Activated naive CD8-positive, alpha-beta T cell treated with anti-CD3 and anti-CD28 coated beads, Interleukin-2, amount 50 U/mL, for 24 hours (primary cell): ENCODE data around the gene MPO.

ENCODE experiments used
- ATAC-seq: fragments of 150-1000 bp; cut with Tn5 transposase; one replicate; pipeline ENCODE4 v1.10.0; 2021
- DNase-seq: peaks from one replicate; pipeline ENCODE4 v3.0.0; 2021
- H3K27ac Mint-ChIP-seq: one replicate; pipeline ENCODE4 v1.8.0; 2021; ENCODE audit warnings: mild to moderate bottlenecking, mixed read lengths
- H3K27me3 Mint-ChIP-seq: one replicate; pipeline ENCODE4 v1.8.0; 2021; ENCODE audit warnings: mixed read lengths
- H3K36me3 Mint-ChIP-seq: one replicate; pipeline ENCODE4 v1.8.0; 2021; ENCODE audit warnings: low read depth, mixed read lengths
- H3K4me1 Mint-ChIP-seq: one replicate; pipeline ENCODE4 v1.8.0; 2021; ENCODE audit warnings: mixed read lengths
- H3K4me3 Mint-ChIP-seq: one replicate; pipeline ENCODE4 v1.8.0; 2021; ENCODE audit warnings: mild to moderate bottlenecking, moderate library complexity, mixed read lengths
- H3K9me3 Mint-ChIP-seq: one replicate; pipeline ENCODE4 v1.8.0; 2021; ENCODE audit warnings: mixed read lengths

MPO gene

DNA sequence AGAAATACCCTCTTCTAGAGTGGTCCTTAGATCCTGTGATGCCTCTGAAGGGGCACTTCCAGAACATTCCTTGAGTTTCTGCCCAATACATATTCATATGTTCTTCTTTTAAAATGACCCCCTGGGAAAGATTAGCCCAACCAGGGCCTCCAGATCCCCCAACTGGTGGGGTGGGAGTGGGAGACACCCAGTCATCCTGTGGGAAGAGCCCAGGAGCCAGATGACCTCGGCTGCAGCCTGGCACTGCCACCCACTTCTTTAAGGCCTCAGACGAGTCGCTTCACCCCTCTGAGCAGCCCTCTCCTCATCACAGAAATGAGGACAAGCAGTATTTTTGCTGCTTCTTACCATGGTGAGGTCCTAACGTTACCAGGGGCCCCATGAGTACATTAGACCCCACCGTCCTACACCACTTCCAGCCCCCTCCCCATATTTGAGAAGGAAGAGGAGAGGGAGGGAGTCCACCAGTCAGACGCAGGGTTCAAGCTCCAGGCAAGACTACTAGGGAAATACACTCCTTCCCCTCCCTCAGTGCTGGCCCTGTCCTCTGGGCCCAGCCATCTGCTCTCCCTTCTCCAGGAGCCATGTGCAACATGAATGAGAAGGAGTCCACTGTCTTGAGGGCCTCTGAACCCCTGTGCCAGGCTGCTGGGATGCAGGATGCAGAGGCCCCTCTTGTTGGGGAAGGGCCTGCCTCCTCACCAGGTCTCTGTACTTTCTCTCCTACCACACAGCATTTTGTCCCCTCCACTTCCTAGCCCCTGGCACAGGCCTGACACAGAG lies 11.8 kb downstream of the MPO start:
- no peak for ATAC-seq
- Mint-ChIP-seq H3K36me3 (no peaks in the 10 kb centered on the region), H3K27me3 (peaks cover 12% of the 10 kb centered on the region), H3K4me1 (peaks cover 6% of the 10 kb centered on the region), H3K4me3 (no peak overlapping the region), H3K9me3 (no peaks in the 10 kb centered on the region), H3K27ac (no peak overlapping the region)
- no peak for DNase-seq

DNA sequence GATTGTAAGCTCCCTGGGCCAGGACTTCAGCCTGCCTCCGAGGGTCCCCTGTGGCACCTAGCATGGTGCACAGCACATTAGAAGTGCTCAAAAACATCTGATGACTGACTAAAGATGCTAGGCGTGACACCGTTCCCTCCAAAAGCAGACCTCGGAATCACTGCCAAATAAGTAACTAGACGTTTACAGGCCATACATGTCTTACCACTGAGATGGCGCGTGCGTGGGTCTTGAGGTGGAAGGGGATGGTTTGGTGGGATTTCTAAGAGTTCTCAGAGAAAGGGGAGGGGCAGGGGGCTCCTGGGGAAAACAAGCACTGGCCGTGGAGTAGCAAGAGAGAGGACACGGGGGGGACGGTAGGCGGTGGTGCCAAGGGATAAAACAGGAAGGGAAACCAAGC lies 12.4 kb downstream of the MPO start:
- H3K4me3 Mint-ChIP-seq = no peak overlapping the region
- H3K27me3 Mint-ChIP-seq = peaks cover 14% of the 10 kb centered on the region
- no peaks in the 10 kb centered on the region for H3K9me3 Mint-ChIP-seq
- H3K27ac Mint-ChIP-seq = no peak overlapping the region
- H3K4me1 Mint-ChIP-seq = peaks cover 4% of the 10 kb centered on the region
- H3K36me3 Mint-ChIP-seq = no peaks in the 10 kb centered on the region
- ATAC-seq = no peak
- no peak for DNase-seq

DNA sequence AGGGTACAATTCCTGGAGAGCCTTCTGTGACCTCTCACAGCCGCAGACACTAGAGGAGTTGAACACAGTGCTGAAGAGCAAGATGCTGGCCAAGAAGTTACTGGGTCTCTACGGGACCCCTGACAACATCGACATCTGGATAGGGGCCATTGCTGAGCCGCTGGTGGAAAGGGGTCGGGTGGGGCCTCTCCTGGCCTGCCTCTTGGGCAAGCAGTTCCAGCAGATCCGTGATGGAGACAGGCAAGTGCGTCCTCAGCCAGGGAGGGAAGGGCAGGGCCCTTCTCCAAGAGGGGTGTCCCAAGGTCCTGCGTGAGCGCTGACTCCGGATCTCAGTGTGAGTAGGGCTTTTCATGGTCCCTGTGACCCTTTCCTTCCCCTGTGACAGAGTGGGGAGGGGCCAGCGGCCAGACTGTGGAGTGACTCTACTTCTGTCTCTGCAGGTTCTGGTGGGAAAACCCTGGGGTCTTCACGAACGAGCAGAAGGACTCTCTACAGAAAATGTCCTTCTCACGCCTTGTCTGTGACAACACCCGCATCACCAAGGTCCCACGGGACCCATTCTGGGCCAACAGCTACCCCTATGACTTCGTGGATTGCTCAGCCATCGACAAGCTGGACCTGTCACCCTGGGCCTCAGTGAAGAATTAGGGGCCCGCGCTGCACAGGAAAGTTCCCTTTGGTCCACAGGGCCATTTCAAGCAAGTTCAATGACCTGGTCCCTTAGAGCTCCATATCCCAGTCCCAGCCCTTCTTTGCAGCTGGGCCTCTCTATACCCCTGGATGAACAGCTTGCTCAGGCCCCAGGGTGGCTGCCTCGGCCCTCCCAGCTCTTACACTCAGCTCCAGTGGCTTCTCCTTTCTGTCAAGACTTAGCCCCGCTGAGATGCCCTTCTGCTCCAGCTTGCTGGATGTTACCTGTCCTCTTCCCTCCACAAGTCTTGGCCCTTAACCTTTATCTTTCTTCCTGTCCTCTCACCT lies 13.1 kb downstream of the MPO start:
- H3K4me1 Mint-ChIP-seq = no peaks in the 10 kb centered on the region
- peaks cover 21% of the 10 kb centered on the region for H3K27me3 Mint-ChIP-seq
- H3K36me3 Mint-ChIP-seq = no peaks in the 10 kb centered on the region

DNA sequence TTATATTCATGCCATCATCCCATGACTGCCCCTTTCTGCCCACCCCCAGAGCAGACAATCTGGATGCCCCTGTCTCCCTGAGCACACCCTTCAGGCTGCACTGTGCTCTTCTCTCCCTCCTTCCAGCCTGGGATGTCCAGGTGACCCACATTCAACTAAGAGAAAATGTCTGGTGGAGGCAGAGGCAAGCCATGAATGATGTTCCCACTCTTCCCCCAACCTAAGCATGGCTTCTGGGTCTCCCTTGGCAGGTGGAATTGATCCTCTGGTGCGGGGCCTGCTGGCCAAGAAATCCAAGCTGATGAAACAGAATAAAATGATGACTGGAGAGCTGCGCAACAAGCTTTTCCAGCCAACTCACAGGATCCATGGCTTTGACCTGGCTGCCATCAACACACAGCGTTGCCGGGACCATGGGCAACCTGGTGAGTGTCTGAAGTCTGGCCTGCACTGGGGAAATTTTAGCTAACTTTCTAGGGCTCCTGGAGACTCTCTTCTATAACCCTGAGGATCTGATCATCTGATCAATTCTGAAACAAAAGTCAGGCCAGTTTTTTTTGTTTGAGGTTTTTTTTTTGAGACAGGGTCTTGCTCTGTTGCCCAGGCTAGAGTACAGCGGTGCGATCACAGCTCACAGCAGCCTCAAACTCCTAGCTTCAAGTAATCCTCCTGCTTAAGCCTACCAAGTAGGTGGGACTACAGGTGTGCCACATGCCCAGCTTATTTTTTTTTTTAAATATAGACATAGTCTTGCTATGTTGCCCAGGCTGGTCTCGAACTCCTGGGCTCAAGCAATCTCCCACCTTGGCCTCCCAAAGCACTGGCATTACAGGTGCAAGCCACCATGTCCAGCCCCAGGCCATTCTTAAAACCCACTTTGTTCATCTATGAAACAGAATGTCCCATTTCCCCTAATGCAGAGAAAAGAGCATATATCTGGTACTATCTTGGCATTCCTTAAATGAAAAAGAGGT lies 14.5 kb downstream of the MPO start:
- no peak for DNase-seq
- no peak overlapping the region for H3K27ac Mint-ChIP-seq
- H3K4me1 Mint-ChIP-seq = no peaks in the 10 kb centered on the region
- no peak overlapping the region for H3K4me3 Mint-ChIP-seq
- H3K9me3 Mint-ChIP-seq = no peaks in the 10 kb centered on the region
- peaks cover 34% of the 10 kb centered on the region for H3K27me3 Mint-ChIP-seq
- H3K36me3 Mint-ChIP-seq = no peaks in the 10 kb centered on the region
- no peak for ATAC-seq

More for the DNA sequence above, 13.1 kb downstream of the MPO start:
- DNase-seq (no peak), ATAC-seq (no peak)
- H3K9me3 Mint-ChIP-seq = no peaks in the 10 kb centered on the region
- no peak overlapping the region for H3K4me3 Mint-ChIP-seq
- no peak overlapping the region for H3K27ac Mint-ChIP-seq

DNA sequence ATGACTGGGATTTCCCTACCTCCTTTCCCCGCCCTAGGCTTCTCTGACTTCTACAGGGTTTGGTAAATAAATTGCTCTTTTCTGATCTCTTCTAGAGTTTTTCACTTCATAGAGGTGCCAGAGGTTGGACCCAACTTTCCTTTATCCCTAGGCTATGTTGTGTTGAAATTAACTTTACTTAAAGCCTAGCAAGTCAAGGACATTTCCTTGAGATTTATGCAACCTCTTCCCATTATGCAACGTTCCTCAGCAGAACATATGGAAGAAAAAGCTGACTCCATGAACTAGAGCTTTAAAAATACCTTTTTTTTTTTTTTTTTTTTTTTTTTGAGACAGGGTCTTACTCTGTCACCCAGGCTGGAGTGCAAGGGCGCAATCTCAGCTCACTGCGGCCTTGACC lies 15.5 kb downstream of the MPO start:
- Mint-ChIP-seq H3K27ac (no peak overlapping the region), H3K36me3 (no peaks in the 10 kb centered on the region), H3K27me3 (peaks cover 39% of the 10 kb centered on the region), H3K4me3 (no peak overlapping the region), H3K4me1 (no peaks in the 10 kb centered on the region), H3K9me3 (no peaks in the 10 kb centered on the region)
- no peak for ATAC-seq
- DNase-seq = no peak

GRCh38 chr17:58264407-58265103 lies 16.2 kb downstream of the MPO start:
- H3K27ac Mint-ChIP-seq = no peak overlapping the region
- no peak for DNase-seq
- H3K36me3 Mint-ChIP-seq = no peaks in the 10 kb centered on the region
- H3K4me1 Mint-ChIP-seq = no peaks in the 10 kb centered on the region
- peaks cover 41% of the 10 kb centered on the region for H3K27me3 Mint-ChIP-seq
- no peaks in the 10 kb centered on the region for H3K9me3 Mint-ChIP-seq
- no peak overlapping the region for H3K4me3 Mint-ChIP-seq
- no peak for ATAC-seq

- no peak for ATAC-seq
- H3K27me3 Mint-ChIP-seq = peaks cover 46% of the 10 kb centered on the region
Measured at GRCh38 chr17:58263773-58264172, 17.0 kb downstream of the MPO start.

GRCh38 chr17:58262149-58262548 lies 18.6 kb downstream of the MPO start:
- DNase-seq (no peak), ATAC-seq (no peak)
- no peak overlapping the region for H3K27ac Mint-ChIP-seq
- no peaks in the 10 kb centered on the region for H3K4me1 Mint-ChIP-seq
- H3K9me3 Mint-ChIP-seq = no peaks in the 10 kb centered on the region
- no peaks in the 10 kb centered on the region for H3K36me3 Mint-ChIP-seq
- H3K27me3 Mint-ChIP-seq = peaks cover 56% of the 10 kb centered on the region
- H3K4me3 Mint-ChIP-seq = no peak overlapping the region

More at GRCh38 chr17:58263773-58264172, 17.0 kb downstream of the MPO start:
- no peaks in the 10 kb centered on the region for H3K9me3 Mint-ChIP-seq
- H3K27ac Mint-ChIP-seq = no peak overlapping the region
- H3K4me1 Mint-ChIP-seq = no peaks in the 10 kb centered on the region
- no peak for DNase-seq
- no peak overlapping the region for H3K4me3 Mint-ChIP-seq
- H3K36me3 Mint-ChIP-seq = no peaks in the 10 kb centered on the region

DNA sequence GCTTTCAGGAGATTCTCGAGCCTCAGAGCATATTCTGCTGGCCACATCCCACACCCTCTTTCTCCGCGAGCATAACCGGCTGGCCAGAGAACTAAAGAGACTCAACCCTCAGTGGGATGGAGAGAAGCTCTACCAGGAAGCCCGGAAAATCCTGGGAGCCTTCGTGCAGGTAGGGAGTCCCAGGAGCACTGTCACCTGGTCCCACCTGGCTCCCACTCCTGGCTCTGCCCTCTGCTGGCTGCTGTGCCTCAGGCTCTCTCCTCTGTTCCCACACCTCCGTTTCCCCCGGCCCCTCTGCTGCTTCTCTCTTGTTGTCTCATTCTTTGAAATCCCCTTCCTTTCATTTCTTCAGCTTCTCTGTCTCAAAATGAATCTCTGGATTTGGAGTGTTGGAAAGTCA lies 25.9 kb downstream of the MPO start:
- no peak for DNase-seq
- Mint-ChIP-seq H3K27me3 (peaks cover 37% of the 10 kb centered on the region), H3K27ac (no peak overlapping the region)

GRCh38 chr17:58253082-58253481 lies 27.7 kb downstream of the MPO start:
- Mint-ChIP-seq H3K4me3 (no peak overlapping the region), H3K4me1 (peaks cover 13% of the 10 kb centered on the region), H3K27ac (no peak overlapping the region), H3K27me3 (peaks cover 32% of the 10 kb centered on the region), H3K9me3 (no peaks in the 10 kb centered on the region), H3K36me3 (no peaks in the 10 kb centered on the region)
- ATAC-seq (no peak), DNase-seq (no peak)

More for the DNA sequence above, 25.9 kb downstream of the MPO start:
- Mint-ChIP-seq H3K9me3 (no peaks in the 10 kb centered on the region), H3K4me1 (peaks cover 5% of the 10 kb centered on the region), H3K4me3 (no peak overlapping the region), H3K36me3 (no peaks in the 10 kb centered on the region)
- no peak for ATAC-seq

GRCh38 chr17:58252141-58252540 lies 28.6 kb downstream of the MPO start:
- H3K36me3 Mint-ChIP-seq = no peaks in the 10 kb centered on the region
- no peak for ATAC-seq

DNA sequence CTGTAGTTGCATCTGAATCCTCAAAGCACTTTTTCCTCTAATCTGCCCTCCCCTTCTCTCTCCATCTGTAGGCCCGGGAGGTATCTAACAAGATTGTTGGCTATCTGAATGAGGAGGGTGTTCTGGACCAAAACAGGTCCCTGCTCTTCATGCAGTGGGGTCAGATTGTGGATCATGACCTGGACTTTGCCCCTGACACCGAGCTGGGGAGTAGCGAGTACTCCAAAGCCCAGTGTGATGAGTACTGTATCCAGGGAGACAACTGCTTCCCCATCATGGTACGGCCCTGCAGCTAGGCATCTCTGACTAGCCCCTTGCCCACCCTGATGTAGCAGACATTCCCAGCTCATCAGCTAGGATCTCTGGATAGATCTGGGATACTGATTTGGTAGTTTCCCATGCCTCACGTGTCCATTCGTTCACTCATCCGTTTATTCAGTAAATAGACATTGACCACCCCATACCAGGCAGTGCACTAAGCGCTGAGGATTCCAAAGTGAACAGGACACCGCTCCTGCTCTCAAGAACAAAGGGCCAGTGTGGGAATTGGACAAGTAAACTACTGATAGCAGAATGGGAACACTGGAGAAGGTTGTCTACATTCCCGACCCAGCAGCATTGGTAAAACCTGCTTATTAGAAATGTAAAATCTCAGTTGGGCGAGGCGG lies 30.3 kb downstream of the MPO start:
- H3K27me3 Mint-ChIP-seq = peaks cover 30% of the 10 kb centered on the region
- no peak overlapping the region for H3K4me3 Mint-ChIP-seq
- no peak for DNase-seq
- peaks cover 19% of the 10 kb centered on the region for H3K4me1 Mint-ChIP-seq
- no peak for ATAC-seq
- H3K9me3 Mint-ChIP-seq = no peaks in the 10 kb centered on the region
- peak overlapping the region; percentile 52 for H3K27ac Mint-ChIP-seq
- H3K36me3 Mint-ChIP-seq = no peaks in the 10 kb centered on the region

More at GRCh38 chr17:58252141-58252540, 28.6 kb downstream of the MPO start:
- no peak overlapping the region for H3K4me3 Mint-ChIP-seq
- peaks cover 27% of the 10 kb centered on the region for H3K27me3 Mint-ChIP-seq
- H3K4me1 Mint-ChIP-seq = peaks cover 19% of the 10 kb centered on the region
- no peak for DNase-seq
- H3K27ac Mint-ChIP-seq = no peak overlapping the region
- no peaks in the 10 kb centered on the region for H3K9me3 Mint-ChIP-seq
